T-helper 2 cell (primary cell): ENCODE results near the gene SLITRK1.

Source experiments
- DNase-seq, 5 experiments: peaks; one replicate each; pipeline versions ENCODE4 v3.0.0 to v3.0.0-alpha.2; 2012 to 2022

SLITRK1 gene

GRCh38 chr13:83867708-83868107 is 14.6 kb downstream of the SLITRK1 start:
- no peak for DNase-seq

GRCh38 chr13:83865161-83866137 is 16.8 kb downstream of the SLITRK1 start:
- no peak for DNase-seq

GRCh38 chr13:83853771-83854170 is 28.5 kb downstream of the SLITRK1 start:
- DNase-seq: no peak

GRCh38 chr13:83845106-83845505 is 37.2 kb downstream of the SLITRK1 start:
- no peak for DNase-seq

GRCh38 chr13:83839146-83839545 is 43.1 kb downstream of the SLITRK1 start:
- DNase-seq: no peak

- DNase-seq: no peak
Measured at GRCh38 chr13:83831796-83832195, 50.5 kb downstream of the SLITRK1 start.

GRCh38 chr13:83829810-83830209 is 52.5 kb downstream of the SLITRK1 start:
- DNase-seq: no peak

- DNase-seq: no peak
Measured at GRCh38 chr13:83827338-83827737, 54.9 kb downstream of the SLITRK1 start.
